HG03196 (cell line): Measurements from ENCODE around the gene VPS35L.

ENCODE experiments used
- ATAC-seq: cut with Tn5 transposase; IDR thresholded peaks from one replicate; pipeline ENCODE4 v1.9.1; 2021; ENCODE audit not compliant: unreplicated experiment

The VPS35L gene

GRCh38 chr16:19688396-19689024, 133.0 kb downstream of the VPS35L start:
- ATAC-seq = no peak

GRCh38 chr16:19689342-19689741, 133.8 kb downstream of the VPS35L start:
- no peak for ATAC-seq

- ATAC-seq = no peak
These were observed 134.7 kb downstream of the VPS35L start for GRCh38 chr16:19690196-19690595.

GRCh38 chr16:19691161-19691711, 135.7 kb downstream of the VPS35L start:
- ATAC-seq = no peak

DNA sequence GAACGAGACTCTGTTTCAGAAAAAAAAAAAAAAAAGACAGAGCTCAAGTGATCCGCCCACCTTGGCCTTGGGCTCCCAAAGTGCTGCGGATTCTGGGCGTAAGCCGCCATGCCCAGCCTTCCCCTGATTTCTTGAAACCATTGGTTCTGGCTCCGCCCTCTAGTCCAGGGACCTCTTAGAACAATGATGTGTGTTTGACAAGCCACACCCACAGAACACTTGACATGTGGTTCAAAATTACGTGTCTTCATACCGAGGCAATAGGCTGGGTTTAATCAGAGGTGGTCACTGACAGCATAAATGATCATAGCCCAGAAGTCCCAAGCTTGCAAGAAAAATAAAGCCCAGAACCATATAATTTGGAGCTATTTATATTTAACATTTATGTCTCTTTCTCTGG, 139.5 kb downstream of the VPS35L start:
- no peak for ATAC-seq

DNA sequence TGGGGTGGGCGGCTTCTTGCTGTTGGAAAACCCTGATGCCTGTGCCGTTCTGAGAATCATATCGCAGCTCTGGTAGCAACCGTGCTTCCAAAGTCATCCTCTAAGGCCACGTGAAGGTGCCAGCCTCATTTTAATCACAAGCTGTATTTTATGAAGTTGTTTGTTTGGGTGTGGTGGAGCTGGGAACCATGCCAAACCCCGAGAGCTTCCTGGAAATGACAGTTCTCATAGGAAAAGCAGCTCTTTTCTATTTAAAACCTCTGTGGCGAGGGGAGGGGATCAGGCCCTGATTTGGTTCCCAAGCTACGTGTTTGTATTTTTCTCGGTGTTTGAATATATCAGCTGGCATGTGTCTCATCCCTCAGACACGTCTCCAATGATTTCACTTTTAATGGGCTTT, 140.8 kb downstream of the VPS35L start:
- no peak for ATAC-seq

- no peak for ATAC-seq
These were observed 141.5 kb downstream of the VPS35L start for GRCh38 chr16:19696961-19697360.

DNA sequence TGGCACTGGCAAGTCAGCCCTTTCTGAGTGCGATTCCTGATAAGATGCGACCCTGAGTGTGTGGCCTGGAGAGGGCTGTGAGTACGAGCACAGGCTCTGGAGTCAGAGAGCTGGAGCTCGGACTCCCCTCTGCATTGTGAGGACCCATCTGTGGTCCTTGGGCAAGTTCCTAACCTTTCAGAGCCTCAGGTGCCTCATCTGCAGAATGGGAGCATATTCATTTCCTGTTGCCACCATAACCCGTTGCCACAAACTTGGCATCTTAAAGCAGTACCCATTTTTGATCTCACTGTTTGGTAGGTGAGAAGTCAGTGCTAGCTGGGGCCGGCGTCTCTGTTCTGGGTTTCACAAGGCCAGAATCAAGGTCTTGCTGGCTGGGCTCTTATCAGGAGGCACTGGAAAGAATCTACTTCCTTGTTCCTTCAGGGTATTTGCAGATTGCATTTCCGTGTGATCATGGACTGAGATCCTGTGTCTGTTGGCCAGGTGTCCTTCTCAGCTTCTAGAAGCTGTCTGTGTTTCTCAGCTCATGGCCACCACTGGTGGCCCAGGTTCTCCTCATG, 142.3 kb downstream of the VPS35L start:
- no peak for ATAC-seq

- no peak for ATAC-seq
These were observed 143.3 kb downstream of the VPS35L start for GRCh38 chr16:19698480-19699465.

DNA sequence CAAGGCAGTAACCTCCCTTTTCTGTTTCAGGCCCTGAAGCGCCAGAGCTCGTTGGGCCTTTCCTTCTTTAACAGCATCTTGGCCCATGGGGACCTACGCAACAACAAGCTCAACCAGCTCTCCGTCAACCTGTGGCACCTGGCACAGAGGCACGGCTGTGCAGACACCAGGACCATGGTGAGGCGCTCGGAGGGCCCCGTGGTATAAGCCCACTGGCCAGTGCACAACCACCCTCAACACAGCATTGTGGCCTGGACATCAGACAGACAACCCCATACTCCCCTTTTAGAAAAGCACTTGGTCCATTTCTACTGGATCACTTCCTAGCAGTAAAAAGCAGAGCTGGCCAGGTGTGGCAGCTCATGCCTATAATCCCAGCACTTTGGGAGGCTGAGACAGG, 144.0 kb downstream of the VPS35L start:
- ATAC-seq = no peak

- ATAC-seq = no peak
These were observed 144.8 kb downstream of the VPS35L start for GRCh38 chr16:19700319-19700781.

- no peak for ATAC-seq
These were observed 145.6 kb downstream of the VPS35L start for GRCh38 chr16:19701091-19701490.

- ATAC-seq = no peak
These were observed 147.8 kb downstream of the VPS35L start for GRCh38 chr16:19703172-19703889.

DNA sequence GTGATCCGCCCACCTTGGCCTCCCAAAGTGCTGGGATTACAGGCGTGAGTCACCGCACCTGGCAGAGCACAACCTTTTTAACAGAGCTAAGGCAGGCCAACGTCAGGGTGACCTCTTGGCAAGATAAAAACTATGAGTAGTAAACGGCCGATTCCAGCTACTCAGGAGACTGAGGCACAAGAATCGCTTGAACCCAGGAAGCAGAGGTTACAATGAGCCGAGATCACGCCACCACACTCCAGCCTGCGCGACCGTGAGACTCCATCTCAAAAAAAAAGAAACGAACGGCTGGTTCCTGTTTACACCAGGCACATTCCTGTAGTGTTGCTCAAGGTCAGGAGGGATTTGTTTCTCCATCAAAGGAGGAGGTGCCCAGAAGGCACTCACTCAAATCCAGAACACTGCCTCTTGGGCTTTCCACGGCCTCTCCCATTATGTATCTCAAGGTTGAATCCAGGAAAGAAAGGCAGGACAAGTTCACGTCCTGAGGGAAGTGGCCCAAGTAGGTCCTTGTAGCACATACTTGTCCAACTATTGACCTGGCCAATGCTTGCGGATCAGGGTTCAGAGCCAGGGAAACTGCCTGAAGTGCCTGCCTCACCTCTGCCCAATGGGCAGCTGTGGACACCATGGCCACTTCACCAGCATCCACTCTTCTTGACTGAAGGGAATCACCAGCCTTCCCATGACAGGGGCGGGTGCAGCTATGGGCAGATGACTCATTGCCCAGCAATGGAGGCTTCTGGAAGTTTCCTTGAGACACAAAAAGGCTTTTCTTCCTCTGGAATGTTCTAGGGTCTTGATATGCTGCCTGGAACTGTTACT, 149.0 kb downstream of the VPS35L start:
- ATAC-seq = no peak

- no peak for ATAC-seq
These were observed 149.6 kb downstream of the VPS35L start for GRCh38 chr16:19705146-19705501.

GRCh38 chr16:19705843-19706242, 150.3 kb downstream of the VPS35L start:
- ATAC-seq = no peak

DNA sequence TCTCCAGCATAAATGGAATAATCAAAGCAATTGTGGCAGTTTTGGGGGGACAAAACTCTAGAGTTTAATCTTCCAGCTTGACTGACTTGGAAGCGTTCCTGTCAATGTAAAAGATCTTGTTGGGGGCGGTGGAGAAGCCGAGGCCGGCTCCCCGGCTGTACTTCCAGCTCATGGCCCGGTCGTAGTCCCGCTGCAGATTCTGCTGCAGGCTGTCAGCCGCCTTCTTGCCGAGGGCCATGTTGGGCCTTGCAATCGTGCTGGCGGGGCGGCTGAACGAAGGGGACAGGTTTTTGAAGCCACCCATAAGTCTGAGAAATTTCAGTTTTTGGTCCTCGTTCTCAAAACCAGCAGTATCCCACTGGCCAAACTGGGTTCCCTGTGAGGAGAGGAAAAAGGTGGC, 151.3 kb downstream of the VPS35L start:
- no peak for ATAC-seq

- ATAC-seq = no peak
These were observed 152.2 kb downstream of the VPS35L start for GRCh38 chr16:19707569-19708295.
